Ectodermal cell (in vitro differentiated cells): ENCODE data around the gene PDLIM5.
A peak's percentile ranks its signal among the peaks of the same experiment; 100 is the strongest.

Experiments used
- H3K27ac ChIP-seq: 2 replicates; pipeline ENCODE4 v1.7.0; 2013; ENCODE audit warnings: mild to moderate bottlenecking, low read depth, low read length; ENCODE audit not compliant: insufficient read depth, poor library complexity, severe bottlenecking
- H3K27me3 ChIP-seq: 2 replicates; pipeline ENCODE4 v1.7.0; 2013; ENCODE audit warnings: mild to moderate bottlenecking, low read length; ENCODE audit not compliant: insufficient read depth, control insufficient read depth, poor library complexity, severe bottlenecking
- H3K36me3 ChIP-seq: one replicate; pipeline ENCODE4 v1.7.0; 2013; ENCODE audit warnings: low read length; ENCODE audit not compliant: control insufficient read depth, insufficient read depth
- H3K4me1 ChIP-seq: one replicate; pipeline ENCODE4 v1.7.0; 2013; ENCODE audit warnings: low read length; ENCODE audit not compliant: control insufficient read depth, insufficient read depth
- H3K4me3 ChIP-seq: 2 replicates; pipeline ENCODE4 v1.7.0; 2013; ENCODE audit warnings: low read depth, low read length, control low read depth; ENCODE audit not compliant: insufficient read depth
- H3K9me3 ChIP-seq: 2 replicates; pipeline ENCODE4 v1.7.0; 2013; ENCODE audit warnings: mild to moderate bottlenecking, low read length, moderate library complexity; ENCODE audit not compliant: control insufficient read depth
- WGBS, 2 experiments: methylation state at CpG; one replicate each; pipeline ENCODE4 v1.1.7; 2013; ENCODE audit warnings: missing lambda C conversion rate in 2 of 2; 5-methylcytosine and 5-hydroxymethylcytosine counted together

The PDLIM5 gene

GRCh38 chr4:94446386-94446785, 5.4 kb upstream of the PDLIM5 start:
- H3K27me3 ChIP-seq = peaks cover 5% of the 10 kb centered on the region
- no peak overlapping the region for H3K27ac ChIP-seq
- 96 to 99% methylated on average over 3 of the region's 3 CpGs for WGBS, 2 experiments

GRCh38 chr4:94447754-94448411, 3.9 kb upstream of the PDLIM5 start:
- Histone ChIP-seq H3K4me1 (peaks cover under 1% of the 10 kb centered on the region), H3K27ac (no peak overlapping the region), H3K27me3 (peaks cover 5% of the 10 kb centered on the region), H3K9me3 (no peaks in the 10 kb centered on the region), H3K36me3 (no peaks in the 10 kb centered on the region), H3K4me3 (no peak overlapping the region)
- WGBS, 2 experiments = 89 to 91% methylated on average over 3 of the region's 3 CpGs

More at GRCh38 chr4:94446386-94446785, 5.4 kb upstream of the PDLIM5 start:
- H3K36me3 ChIP-seq = no peaks in the 10 kb centered on the region
- no peaks in the 10 kb centered on the region for H3K9me3 ChIP-seq
- no peaks in the 10 kb centered on the region for H3K4me1 ChIP-seq
- no peak overlapping the region for H3K4me3 ChIP-seq

- no peak overlapping the region for H3K4me3 ChIP-seq
- WGBS, 2 experiments = 92 to 94% methylated on average over 3 of the region's 3 CpGs
- H3K4me1 ChIP-seq = peaks cover 9% of the 10 kb centered on the region
- H3K27me3 ChIP-seq = peaks cover 5% of the 10 kb centered on the region
- H3K9me3 ChIP-seq = no peaks in the 10 kb centered on the region
- H3K27ac ChIP-seq = no peak overlapping the region
- no peaks in the 10 kb centered on the region for H3K36me3 ChIP-seq
These were observed 2.8 kb upstream of the PDLIM5 start for GRCh38 chr4:94448815-94449375.

- WGBS, 2 experiments = 42 to 46% methylated on average over 16 of the region's 16 CpGs
- Histone ChIP-seq H3K9me3 (no peaks in the 10 kb centered on the region), H3K4me3 (peak overlapping the region; percentile 87), H3K27ac (no peak overlapping the region), H3K36me3 (peaks cover 2% of the 10 kb centered on the region), H3K27me3 (peaks cover 5% of the 10 kb centered on the region), H3K4me1 (peaks cover 9% of the 10 kb centered on the region)
These were observed 569 bp upstream of the PDLIM5 start for GRCh38 chr4:94451051-94451694.

- WGBS, 2 experiments = 2% methylated on average over 26 of the region's 26 CpGs
- peak overlapping the region; percentile 74 for H3K27ac ChIP-seq
These were observed 982 bp downstream of the PDLIM5 start for GRCh38 chr4:94452476-94453371.

GRCh38 chr4:94453391-94453963, 1.7 kb downstream of the PDLIM5 start:
- 85 to 89% methylated on average over 4 to 6 of the region's 7 CpGs for WGBS, 2 experiments
- peak overlapping the region; percentile 87 for H3K4me3 ChIP-seq
- H3K27me3 ChIP-seq = peaks cover 5% of the 10 kb centered on the region
- H3K4me1 ChIP-seq = peaks cover 11% of the 10 kb centered on the region
- no peaks in the 10 kb centered on the region for H3K9me3 ChIP-seq
- H3K36me3 ChIP-seq = peaks cover 4% of the 10 kb centered on the region
- no peak overlapping the region for H3K27ac ChIP-seq

More at GRCh38 chr4:94452476-94453371, 982 bp downstream of the PDLIM5 start:
- Histone ChIP-seq H3K4me1 (peaks cover 9% of the 10 kb centered on the region), H3K9me3 (no peaks in the 10 kb centered on the region), H3K4me3 (peak overlapping the region; percentile 87), H3K36me3 (peaks cover 4% of the 10 kb centered on the region), H3K27me3 (peaks cover 5% of the 10 kb centered on the region)

GRCh38 chr4:94454405-94454804, 2.7 kb downstream of the PDLIM5 start:
- 83 to 87% methylated on average over 2 of the region's 2 CpGs for WGBS, 2 experiments
- Histone ChIP-seq H3K36me3 (peaks cover 4% of the 10 kb centered on the region), H3K27me3 (peaks cover 5% of the 10 kb centered on the region), H3K4me1 (peaks cover 20% of the 10 kb centered on the region), H3K27ac (no peak overlapping the region), H3K4me3 (no peak overlapping the region), H3K9me3 (no peaks in the 10 kb centered on the region)

- H3K27me3 ChIP-seq = peaks cover 5% of the 10 kb centered on the region
- no peaks in the 10 kb centered on the region for H3K9me3 ChIP-seq
- peaks cover 4% of the 10 kb centered on the region for H3K36me3 ChIP-seq
- no peak overlapping the region for H3K4me3 ChIP-seq
- 82 to 100% methylated on average over 1 to 3 of the region's 3 CpGs for WGBS, 2 experiments
- no peak overlapping the region for H3K27ac ChIP-seq
- peaks cover 20% of the 10 kb centered on the region for H3K4me1 ChIP-seq
These were observed 3.3 kb downstream of the PDLIM5 start for GRCh38 chr4:94455081-94455480.

GRCh38 chr4:94457692-94458106, 6.0 kb downstream of the PDLIM5 start:
- no peaks in the 10 kb centered on the region for H3K9me3 ChIP-seq
- peak overlapping the region; percentile 20 for H3K27ac ChIP-seq
- 0% methylated on average over 1 of the region's 1 CpG for WGBS, 2 experiments
- no peaks in the 10 kb centered on the region for H3K27me3 ChIP-seq
- no peak overlapping the region for H3K4me3 ChIP-seq
- H3K4me1 ChIP-seq = peaks cover 23% of the 10 kb centered on the region
- H3K36me3 ChIP-seq = peaks cover 4% of the 10 kb centered on the region
